CD4-positive, alpha-beta T cell treated with Interleukin-17A for 1 hour (primary cell): ENCODE results near the gene IL16.

Experiments used
- DNase-seq: peaks from one replicate; pipeline ENCODE4 v3.0.0-alpha.2; 2020

The IL16 gene

GRCh38 chr15:81277851-81278250 is 81.2 kb downstream of the IL16 start:
- DNase-seq = no peak

- DNase-seq = no peak
Measured at GRCh38 chr15:81278306-81279029, 81.8 kb downstream of the IL16 start.

- no peak for DNase-seq
Measured at GRCh38 chr15:81279621-81280485, 83.2 kb downstream of the IL16 start.

GRCh38 chr15:81280696-81281455 is 84.2 kb downstream of the IL16 start:
- no peak for DNase-seq

- no peak for DNase-seq
Measured at GRCh38 chr15:81281456-81281735, 84.7 kb downstream of the IL16 start.

GRCh38 chr15:81281766-81282605 is 85.3 kb downstream of the IL16 start:
- no peak for DNase-seq

- no peak for DNase-seq
Measured at GRCh38 chr15:81282606-81282895, 85.9 kb downstream of the IL16 start.

- no peak for DNase-seq
Measured at GRCh38 chr15:81282911-81283310, 86.2 kb downstream of the IL16 start.

GRCh38 chr15:81284256-81285031 is 87.8 kb downstream of the IL16 start:
- DNase-seq = no peak

GRCh38 chr15:81285461-81285860 is 88.8 kb downstream of the IL16 start:
- no peak for DNase-seq

- DNase-seq = peak; percentile 59
Measured at GRCh38 chr15:81286621-81287121, 90.0 kb downstream of the IL16 start.

- DNase-seq = no peak
Measured at GRCh38 chr15:81288040-81288439, 91.4 kb downstream of the IL16 start.

- DNase-seq = no peak
Measured at GRCh38 chr15:81288616-81289015, 91.9 kb downstream of the IL16 start.

- DNase-seq = no peak
Measured at GRCh38 chr15:81289910-81290309, 93.2 kb downstream of the IL16 start.

- no peak for DNase-seq
Measured at GRCh38 chr15:81291916-81292522, 95.3 kb downstream of the IL16 start.

GRCh38 chr15:81292523-81293001 is 95.9 kb downstream of the IL16 start:
- DNase-seq = peak; percentile 69

GRCh38 chr15:81293728-81294515 is 97.2 kb downstream of the IL16 start:
- peak; percentile 88 for DNase-seq

- DNase-seq = peak; percentile 35
Measured at GRCh38 chr15:81294516-81294880, 97.8 kb downstream of the IL16 start.

- no peak for DNase-seq
Measured at GRCh38 chr15:81295486-81296121, 98.9 kb downstream of the IL16 start.

- DNase-seq = no peak
Measured at GRCh38 chr15:81296186-81296585, 99.5 kb downstream of the IL16 start.
